ENCODE results near the gene PDZD8. TPM values are rescaled to one million over a fixed set of nuclear protein-coding genes. Genes with fewer than 3 reads are reported as not detected.

The PDZD8 gene
- polyA plus RNA-seq, 1 donor (not counting 4 experiments of a cell fraction or from before 2014, with no cell fraction given): 24.3 TPM

DNA sequence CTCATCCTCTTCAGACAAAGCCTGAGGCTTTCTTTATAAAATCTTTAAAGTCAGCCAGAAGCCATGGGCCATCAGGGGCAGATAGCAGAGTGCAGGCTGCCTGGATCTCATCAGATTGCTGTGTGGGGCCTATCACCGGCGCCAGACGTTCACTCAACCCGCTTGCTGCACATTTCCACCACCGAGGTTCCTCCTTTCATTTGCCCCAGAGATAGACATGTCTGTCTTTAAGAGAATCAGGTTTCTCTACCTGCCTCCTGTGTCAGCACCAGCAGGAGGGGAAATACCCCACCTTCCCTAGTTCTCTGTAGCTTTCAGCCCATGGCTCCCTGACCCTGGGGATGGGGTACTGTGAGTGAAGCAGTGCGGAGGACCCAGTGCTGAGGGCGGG is 112.3 kb downstream of the PDZD8 start:
- Histone ChIP-seq H4K20me1 (ENCODE audit: control insufficient read depth, extremely low read depth, insufficient read depth, low read length) (no peaks in the 10 kb centered on the region), H3K27me3 (ENCODE audit: control insufficient read depth, extremely low read depth, insufficient read depth, low read length) (peaks cover 11% of the 10 kb centered on the region), H3K79me2 (ENCODE audit: control insufficient read depth, insufficient read depth, low read length) (no peaks in the 10 kb centered on the region), H3K36me3 (ENCODE audit: control insufficient read depth in 2 of 2, extremely low read depth in 1 of 2, insufficient read depth in 2 of 2, low read length in 2 of 2) (no peaks in the 10 kb centered on the region), H3K9me1 (ENCODE audit: control insufficient read depth, extremely low read depth, insufficient read depth, low read length) (no peaks in the 10 kb centered on the region), H3K4me3 (ENCODE audit: control insufficient read depth in 2 of 3, extremely low read depth in 1 of 3, insufficient read depth in 2 of 3, low read depth in 1 of 3, low read length in 3 of 3) (no peak overlapping the region), H2AFZ (ENCODE audit: control insufficient read depth, low read length) (no peak overlapping the region), H3K4me1 (ENCODE audit: control insufficient read depth, extremely low read depth, insufficient read depth, low read length) (no peaks in the 10 kb centered on the region), H3K27ac (ENCODE audit: control insufficient read depth, insufficient read depth, low read length) (no peak overlapping the region), H3K9ac (ENCODE audit: control insufficient read depth, extremely low read depth, insufficient read depth, low read length) (no peak overlapping the region), H3K9me3 (ENCODE audit: control insufficient read depth, low read depth, low read length) (no peaks in the 10 kb centered on the region), H3K4me2 (ENCODE audit: control insufficient read depth, extremely low read depth, insufficient read depth, low read depth, low read length) (no peak overlapping the region)
- no peak for DNase-seq (ENCODE audit: low read depth, low spot score)
- dilution Hi-C loops (cut with MboI; ENCODE audit: extremely low pct_ligation_motif_present, low sequenced_read_pairs): no loop called here
- TF ChIP-seq, protein P1, sequence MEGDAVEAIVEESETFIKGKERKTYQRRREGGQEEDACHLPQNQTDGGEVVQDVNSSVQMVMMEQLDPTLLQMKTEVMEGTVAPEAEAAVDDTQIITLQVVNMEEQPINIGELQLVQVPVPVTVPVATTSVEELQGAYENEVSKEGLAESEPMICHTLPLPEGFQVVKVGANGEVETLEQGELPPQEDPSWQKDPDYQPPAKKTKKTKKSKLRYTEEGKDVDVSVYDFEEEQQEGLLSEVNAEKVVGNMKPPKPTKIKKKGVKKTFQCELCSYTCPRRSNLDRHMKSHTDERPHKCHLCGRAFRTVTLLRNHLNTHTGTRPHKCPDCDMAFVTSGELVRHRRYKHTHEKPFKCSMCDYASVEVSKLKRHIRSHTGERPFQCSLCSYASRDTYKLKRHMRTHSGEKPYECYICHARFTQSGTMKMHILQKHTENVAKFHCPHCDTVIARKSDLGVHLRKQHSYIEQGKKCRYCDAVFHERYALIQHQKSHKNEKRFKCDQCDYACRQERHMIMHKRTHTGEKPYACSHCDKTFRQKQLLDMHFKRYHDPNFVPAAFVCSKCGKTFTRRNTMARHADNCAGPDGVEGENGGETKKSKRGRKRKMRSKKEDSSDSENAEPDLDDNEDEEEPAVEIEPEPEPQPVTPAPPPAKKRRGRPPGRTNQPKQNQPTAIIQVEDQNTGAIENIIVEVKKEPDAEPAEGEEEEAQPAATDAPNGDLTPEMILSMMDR (optimal IDR thresholded peaks at IDR 0.05 in 1 of 3, IDR thresholded peaks at IDR 0.05 in 1 of 3, conservative IDR thresholded peaks at IDR 0.05 in 1 of 3; ENCODE audit: extremely low read depth in 1 of 3, insufficient read depth in 2 of 3, low read length in 3 of 3): no peak
- no peak for TF ChIP-seq EZH2 (IDR thresholded peaks at IDR 0.05; ENCODE audit: low read length)
- FAIRE-seq: no peak

DNA sequence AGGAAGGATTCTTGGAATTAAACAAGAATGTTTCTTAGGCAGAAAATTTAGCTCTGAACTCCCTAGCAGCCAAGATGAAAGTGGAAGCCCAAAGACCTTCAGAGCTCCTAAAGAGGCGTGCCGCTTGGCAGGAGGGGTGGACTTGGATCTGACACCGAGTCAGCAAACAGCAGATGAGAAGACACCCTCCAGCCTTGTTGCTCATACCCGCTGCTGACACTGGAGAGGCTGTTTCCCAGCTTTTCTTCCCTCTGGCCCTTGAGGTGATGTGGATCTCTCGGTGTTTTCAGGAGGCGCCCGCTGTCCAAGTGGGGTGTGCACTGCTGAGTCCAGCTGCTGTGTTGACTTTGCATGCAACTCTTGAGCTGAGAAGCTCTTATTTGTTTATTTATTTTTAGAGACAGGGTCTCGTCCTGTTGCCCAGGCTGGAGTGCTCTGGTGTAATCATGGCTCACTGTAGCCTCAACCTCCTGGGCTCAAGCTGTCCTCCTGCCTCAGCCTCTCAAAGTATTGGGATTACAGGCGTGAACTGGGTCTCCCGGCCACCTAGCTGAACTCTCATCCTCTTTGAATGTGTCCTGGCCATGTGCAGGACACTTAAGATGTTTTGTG is 112.8 kb downstream of the PDZD8 start:
- Histone ChIP-seq H3K4me1 (ENCODE audit: control insufficient read depth, extremely low read depth, insufficient read depth, low read length) (no peaks in the 10 kb centered on the region), H2AFZ (ENCODE audit: control insufficient read depth, low read length) (no peak overlapping the region), H3K9me3 (ENCODE audit: control insufficient read depth, low read depth, low read length) (no peaks in the 10 kb centered on the region), H3K4me2 (ENCODE audit: control insufficient read depth, extremely low read depth, insufficient read depth, low read depth, low read length) (no peak overlapping the region), H3K27ac (ENCODE audit: control insufficient read depth, insufficient read depth, low read length) (no peak overlapping the region), H4K20me1 (ENCODE audit: control insufficient read depth, extremely low read depth, insufficient read depth, low read length) (no peaks in the 10 kb centered on the region), H3K9me1 (ENCODE audit: control insufficient read depth, extremely low read depth, insufficient read depth, low read length) (no peaks in the 10 kb centered on the region), H3K79me2 (ENCODE audit: control insufficient read depth, insufficient read depth, low read length) (no peaks in the 10 kb centered on the region), H3K27me3 (ENCODE audit: control insufficient read depth, extremely low read depth, insufficient read depth, low read length) (peaks cover 11% of the 10 kb centered on the region), H3K9ac (ENCODE audit: control insufficient read depth, extremely low read depth, insufficient read depth, low read length) (no peak overlapping the region), H3K4me3 (ENCODE audit: control insufficient read depth in 2 of 3, extremely low read depth in 1 of 3, insufficient read depth in 2 of 3, low read depth in 1 of 3, low read length in 3 of 3) (no peak overlapping the region), H3K36me3 (ENCODE audit: control insufficient read depth in 2 of 2, extremely low read depth in 1 of 2, insufficient read depth in 2 of 2, low read length in 2 of 2) (no peaks in the 10 kb centered on the region)
- DNase-seq (ENCODE audit: low read depth, low spot score) (no peak), FAIRE-seq (no peak)
- dilution Hi-C loops (cut with MboI; ENCODE audit: extremely low pct_ligation_motif_present, low sequenced_read_pairs): no loop called here
- TF ChIP-seq EZH2 (IDR thresholded peaks at IDR 0.05; ENCODE audit: low read length): no peak
- TF ChIP-seq, protein P1 (optimal IDR thresholded peaks at IDR 0.05 in 1 of 3, IDR thresholded peaks at IDR 0.05 in 1 of 3, conservative IDR thresholded peaks at IDR 0.05 in 1 of 3; ENCODE audit: extremely low read depth in 1 of 3, insufficient read depth in 2 of 3, low read length in 3 of 3): peak in 1 of 3 experiments; percentile 13
